ENCODE measurements around the gene PKIG. TPM values are rescaled to one million over a fixed set of nuclear protein-coding genes. Genes with fewer than 3 reads are reported as not detected.

Gene PKIG
- total and polyA plus RNA-seq, 2 experiments from 2014 or later: 47.6 to 51.9 TPM

DNA sequence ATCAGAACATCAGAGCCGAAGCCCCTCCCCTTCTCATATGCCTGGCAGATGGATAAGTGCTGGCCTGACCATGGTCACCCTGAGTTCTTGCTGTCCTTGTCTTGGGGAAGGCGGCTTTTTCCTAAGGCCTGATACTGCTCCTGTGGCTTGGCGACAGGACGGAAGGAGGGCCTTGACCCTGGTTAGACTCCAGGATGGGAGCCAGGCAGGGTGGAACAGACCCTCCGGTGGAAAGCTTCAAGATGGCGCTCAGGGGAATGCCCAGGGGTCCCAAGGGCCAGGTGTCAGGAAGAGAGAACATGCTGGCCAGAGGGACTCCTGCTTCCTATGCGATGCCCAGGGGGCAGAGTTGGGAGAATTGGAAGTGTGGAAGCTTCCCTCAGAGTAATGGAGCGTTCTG lies 39.6 kb downstream of the PKIG start:
- no peaks in the 10 kb centered on the region for H3K27me3 ChIP-seq
- 98% methylated on average over 8 of the region's 8 CpGs for WGBS (ENCODE audit: low lambda C conversion rate, missing lambda C conversion rate)
- H3K36me3 ChIP-seq (replicated peaks; ENCODE audit: insufficient read depth, low read depth): no peaks in the 10 kb centered on the region

DNA sequence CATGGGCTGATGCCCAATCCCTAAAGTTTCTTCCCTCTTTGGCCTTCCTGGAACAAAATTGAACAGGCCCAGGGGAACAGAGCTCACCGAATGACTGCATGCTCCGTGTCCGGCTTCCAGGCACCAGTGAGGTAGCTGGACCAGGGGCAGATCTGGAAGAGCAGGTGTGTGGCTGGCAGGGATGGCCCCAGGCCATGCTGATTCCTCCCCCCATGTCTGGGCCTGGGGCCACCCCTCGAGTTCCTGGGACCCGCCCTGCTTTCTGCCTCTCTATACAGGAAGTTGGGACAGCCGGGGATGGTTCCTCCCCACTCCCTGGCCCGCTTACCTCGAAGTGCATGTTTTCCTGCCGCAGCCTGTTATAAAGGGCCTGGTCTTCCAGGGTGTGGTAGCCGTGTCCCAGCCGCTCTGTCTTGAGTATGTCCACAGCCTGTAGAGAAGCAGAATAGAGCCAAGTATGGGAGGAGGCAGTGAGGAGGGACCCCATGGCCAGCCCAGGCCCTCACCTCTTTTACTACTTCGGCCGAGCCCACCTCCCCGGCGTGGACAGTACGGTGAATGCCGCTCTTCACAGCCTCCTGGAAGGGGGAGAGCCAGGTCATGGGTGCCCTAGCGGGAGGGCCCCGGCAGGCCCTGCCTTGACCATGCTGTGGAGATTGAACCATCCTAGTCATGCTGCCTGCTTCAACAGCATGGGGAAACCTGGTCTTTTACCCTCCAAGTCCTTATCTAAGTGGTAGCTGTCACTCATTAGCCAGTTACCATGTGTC lies 40.3 kb downstream of the PKIG start:
- no peaks in the 10 kb centered on the region for H3K9me2 ChIP-seq (replicated peaks; ENCODE audit: insufficient read depth)
- H3K4me2 ChIP-seq: no peak overlapping the region
- H3K27me3 ChIP-seq: no peaks in the 10 kb centered on the region
- WGBS (ENCODE audit: low lambda C conversion rate, missing lambda C conversion rate): 94% methylated on average over 19 of the region's 19 CpGs
- H3K36me3 ChIP-seq (replicated peaks; ENCODE audit: insufficient read depth, low read depth): no peaks in the 10 kb centered on the region
- H3K4me1 ChIP-seq (ENCODE audit: insufficient read depth): no peaks in the 10 kb centered on the region
- no peak overlapping the region for H2AFZ ChIP-seq
- H3K79me2 ChIP-seq: no peaks in the 10 kb centered on the region
- no peak for DNase-seq (ENCODE audit: low spot score)
- no peak for TF ChIP-seq EZH2 (IDR thresholded peaks at IDR 0.05; ENCODE audit: borderline replicate concordance)
- no peak for TF ChIP-seq EZH2phosphoT487 (IDR thresholded peaks at IDR 0.05; ENCODE audit: low read depth, severe bottlenecking, unreplicated experiment)
- TF ChIP-seq, protein P1, sequence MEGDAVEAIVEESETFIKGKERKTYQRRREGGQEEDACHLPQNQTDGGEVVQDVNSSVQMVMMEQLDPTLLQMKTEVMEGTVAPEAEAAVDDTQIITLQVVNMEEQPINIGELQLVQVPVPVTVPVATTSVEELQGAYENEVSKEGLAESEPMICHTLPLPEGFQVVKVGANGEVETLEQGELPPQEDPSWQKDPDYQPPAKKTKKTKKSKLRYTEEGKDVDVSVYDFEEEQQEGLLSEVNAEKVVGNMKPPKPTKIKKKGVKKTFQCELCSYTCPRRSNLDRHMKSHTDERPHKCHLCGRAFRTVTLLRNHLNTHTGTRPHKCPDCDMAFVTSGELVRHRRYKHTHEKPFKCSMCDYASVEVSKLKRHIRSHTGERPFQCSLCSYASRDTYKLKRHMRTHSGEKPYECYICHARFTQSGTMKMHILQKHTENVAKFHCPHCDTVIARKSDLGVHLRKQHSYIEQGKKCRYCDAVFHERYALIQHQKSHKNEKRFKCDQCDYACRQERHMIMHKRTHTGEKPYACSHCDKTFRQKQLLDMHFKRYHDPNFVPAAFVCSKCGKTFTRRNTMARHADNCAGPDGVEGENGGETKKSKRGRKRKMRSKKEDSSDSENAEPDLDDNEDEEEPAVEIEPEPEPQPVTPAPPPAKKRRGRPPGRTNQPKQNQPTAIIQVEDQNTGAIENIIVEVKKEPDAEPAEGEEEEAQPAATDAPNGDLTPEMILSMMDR (IDR thresholded peaks at IDR 0.05; ENCODE audit: poor library complexity): no peak
- H3K4me3 ChIP-seq: no peak overlapping the region
- H3K9me3 ChIP-seq (ENCODE audit: low read depth): no peaks in the 10 kb centered on the region
- H4K20me1 ChIP-seq (ENCODE audit: insufficient read depth, poor library complexity, severe bottlenecking): no peaks in the 10 kb centered on the region
- no peak overlapping the region for H3K27ac ChIP-seq

More for the DNA sequence above, 39.6 kb downstream of the PKIG start:
- Histone ChIP-seq H3K27ac (no peak overlapping the region), H3K4me3 (no peak overlapping the region), H3K4me2 (no peak overlapping the region), H2AFZ (no peak overlapping the region), H3K9me2 (replicated peaks; ENCODE audit: insufficient read depth) (no peaks in the 10 kb centered on the region), H3K79me2 (no peaks in the 10 kb centered on the region), H3K4me1 (ENCODE audit: insufficient read depth) (no peaks in the 10 kb centered on the region), H3K9me3 (ENCODE audit: low read depth) (no peaks in the 10 kb centered on the region), H4K20me1 (ENCODE audit: insufficient read depth, poor library complexity, severe bottlenecking) (no peaks in the 10 kb centered on the region)
- no peak for DNase-seq (ENCODE audit: low spot score)
- no peak for TF ChIP-seq EZH2phosphoT487 (IDR thresholded peaks at IDR 0.05; ENCODE audit: low read depth, severe bottlenecking, unreplicated experiment)
- no peak for TF ChIP-seq EZH2 (IDR thresholded peaks at IDR 0.05; ENCODE audit: borderline replicate concordance)
- TF ChIP-seq, protein P1 (IDR thresholded peaks at IDR 0.05; ENCODE audit: poor library complexity): no peak

DNA sequence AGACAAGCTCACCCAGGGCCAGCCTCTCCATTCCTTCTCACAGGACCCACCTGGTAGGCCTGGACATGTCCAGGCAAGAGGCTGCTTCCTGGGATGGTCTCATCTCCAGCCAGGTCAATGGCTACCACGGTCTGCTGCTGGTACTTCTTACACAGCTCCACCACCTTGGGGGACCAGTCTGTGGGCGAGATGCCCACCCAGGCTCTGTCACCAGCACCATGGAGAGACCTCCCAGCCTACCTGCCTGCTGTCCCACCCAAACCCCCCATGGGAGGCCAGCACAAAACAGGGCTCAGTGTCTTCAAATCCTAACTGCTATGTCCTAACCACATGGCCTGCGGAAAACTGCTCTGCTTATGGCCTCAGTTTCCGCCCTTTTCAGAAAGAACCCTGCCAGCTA lies 41.8 kb downstream of the PKIG start:
- WGBS (ENCODE audit: low lambda C conversion rate, missing lambda C conversion rate): 99% methylated on average over 4 of the region's 4 CpGs
- no peak for DNase-seq (ENCODE audit: low spot score)
- H3K9me2 ChIP-seq (replicated peaks; ENCODE audit: insufficient read depth): no peaks in the 10 kb centered on the region

More for the DNA sequence above, 41.8 kb downstream of the PKIG start:
- H2AFZ ChIP-seq: no peak overlapping the region
- no peak for TF ChIP-seq EZH2phosphoT487 (IDR thresholded peaks at IDR 0.05; ENCODE audit: low read depth, severe bottlenecking, unreplicated experiment)
- TF ChIP-seq, protein P1 (IDR thresholded peaks at IDR 0.05; ENCODE audit: poor library complexity): no peak
- TF ChIP-seq EZH2 (IDR thresholded peaks at IDR 0.05; ENCODE audit: borderline replicate concordance): no peak
- H3K36me3 ChIP-seq (replicated peaks; ENCODE audit: insufficient read depth, low read depth): no peaks in the 10 kb centered on the region
- H3K27ac ChIP-seq: no peak overlapping the region
- H3K4me3 ChIP-seq: no peak overlapping the region
- H3K4me2 ChIP-seq: no peak overlapping the region
- no peaks in the 10 kb centered on the region for H3K4me1 ChIP-seq (ENCODE audit: insufficient read depth)
- H4K20me1 ChIP-seq (ENCODE audit: insufficient read depth, poor library complexity, severe bottlenecking): no peaks in the 10 kb centered on the region
- H3K79me2 ChIP-seq: no peaks in the 10 kb centered on the region
- H3K27me3 ChIP-seq: no peaks in the 10 kb centered on the region
- no peaks in the 10 kb centered on the region for H3K9me3 ChIP-seq (ENCODE audit: low read depth)
